IMR-90 (cell line): ENCODE measurements around the gene KRT79. TPM values are rescaled to one million over a fixed set of nuclear protein-coding genes. Genes with fewer than 3 reads are reported as not detected.

Experiments used
- ATAC-seq: fragments of 200-7000 bp; cut with Tn5 transposase; 2 replicates; pipeline ENCODE4 v1.9.1; 2020; ENCODE audit warnings: low read depth, mild to moderate bottlenecking, moderate library complexity
- BruUV-seq: library from RNA; stranded (reverse); fragments of 400-500 nt; replicated peaks from 2 replicates; lab custom pipeline; 2021; lab: Mats Ljungman, UMichigan
- CTCF ChIA-PET: fragments of 300-600 bp; formaldehyde crosslinking; extraction: SDS; loops from one replicate; lab custom pipeline; 2021; ENCODE audit warnings: antibody characterized with exemption; lab: Yijun Ruan, JAX
- POLR2A ChIA-PET: fragments of 300-600 bp; sonication (Branson Sonifier 250); formaldehyde crosslinking; loops from one replicate; lab custom pipeline; 2022; ENCODE audit warnings: antibody characterized with exemption; ENCODE audit not compliant: unreplicated experiment; lab: Charles Lee
- DNase-seq: peaks from one replicate; pipeline ENCODE4 v3.0.0; 2013
- H2AFZ ChIP-seq: replicated peaks from 2 replicates; pipeline ENCODE3; 2013; ENCODE audit warnings: low read length, mild to moderate bottlenecking; ENCODE audit not compliant: poor library complexity
- H2AK5ac ChIP-seq: 2 replicates; pipeline ENCODE4 v1.6.1; 2013; ENCODE audit warnings: low read depth, low read length, inconsistent platforms
- H2AK9ac ChIP-seq: replicated peaks from 2 replicates; pipeline ENCODE3; 2013; ENCODE audit warnings: mild to moderate bottlenecking, low read depth, low read length, moderate library complexity; ENCODE audit not compliant: poor library complexity
- H2BK120ac ChIP-seq: 2 replicates; pipeline ENCODE4 v1.6.1; 2013; ENCODE audit warnings: low read depth, low read length, inconsistent platforms
- H2BK15ac ChIP-seq: 3 replicates; pipeline ENCODE4 v1.6.1; 2013; ENCODE audit warnings: low read depth, low read length, inconsistent platforms
- H2BK20ac ChIP-seq: 2 replicates; pipeline ENCODE4 v1.6.1; 2013; ENCODE audit warnings: low read depth, mild to moderate bottlenecking, inconsistent platforms, low read length, moderate library complexity
- H2BK5ac ChIP-seq: 2 replicates; pipeline ENCODE4 v1.6.1; 2013; ENCODE audit warnings: mild to moderate bottlenecking, low read depth, low read length, inconsistent platforms; ENCODE audit not compliant: poor library complexity, severe bottlenecking
- H3K14ac ChIP-seq: replicated peaks from 2 replicates; pipeline ENCODE4 v1.6.1; 2013; ENCODE audit warnings: low read depth, low read length, inconsistent platforms
- H3K18ac ChIP-seq: 2 replicates; pipeline ENCODE4 v1.6.1; 2013; ENCODE audit warnings: low read depth, low read length, control low read depth
- H3K23ac ChIP-seq: 2 replicates; pipeline ENCODE4 v1.6.1; 2013; ENCODE audit warnings: low read depth, low read length, inconsistent platforms
- H3K27ac ChIP-seq: 2 replicates; pipeline ENCODE4 v1.5.1; 2013; ENCODE audit warnings: mild to moderate bottlenecking, control low read depth, low read length; ENCODE audit not compliant: insufficient read depth
- H3K27me3 ChIP-seq: 2 replicates; pipeline ENCODE4 v1.6.1; 2013; ENCODE audit warnings: low read length; ENCODE audit not compliant: control insufficient read depth, insufficient read depth
- H3K36me3 ChIP-seq: 2 replicates; pipeline ENCODE4 v1.6.1; 2013; ENCODE audit warnings: low read length, mixed read lengths; ENCODE audit not compliant: control insufficient read depth, insufficient read depth
- H3K4ac ChIP-seq: 2 replicates; pipeline ENCODE4 v1.6.1; 2013; ENCODE audit warnings: low read depth, low read length, inconsistent platforms
- H3K4me1 ChIP-seq: 2 replicates; pipeline ENCODE4 v1.6.1; 2013; ENCODE audit warnings: low read length, mixed read lengths; ENCODE audit not compliant: control insufficient read depth, insufficient read depth
- H3K4me2 ChIP-seq: 2 replicates; pipeline ENCODE4 v1.6.1; 2013; ENCODE audit warnings: low read depth, mild to moderate bottlenecking, control low read depth, low read length, moderate library complexity
- H3K4me3 ChIP-seq: 2 replicates; pipeline ENCODE4 v1.5.1; 2013; ENCODE audit warnings: low read depth, mild to moderate bottlenecking, control low read depth, low read length, moderate library complexity; ENCODE audit not compliant: insufficient read depth
- H3K56ac ChIP-seq: 2 replicates; pipeline ENCODE4 v1.6.1; 2013; ENCODE audit warnings: low read length, inconsistent platforms; ENCODE audit not compliant: insufficient read depth; ENCODE audit errors: extremely low read depth
- H3K79me1 ChIP-seq, 2 experiments: 2 replicates each; pipeline ENCODE4 v1.6.1; 2013; ENCODE audit warnings: low read length in 2 of 2, inconsistent platforms in 1 of 2, low read depth in 1 of 2
- H3K9ac ChIP-seq: 2 replicates; pipeline ENCODE4 v1.6.1; 2013; ENCODE audit warnings: low read depth, low read length, control low read depth
- H3K9me1 ChIP-seq: 2 replicates; pipeline ENCODE4 v1.6.1; 2013; ENCODE audit warnings: low read length, inconsistent platforms; ENCODE audit not compliant: insufficient read depth
- H3K9me3 ChIP-seq: 2 replicates; pipeline ENCODE4 v1.6.1; 2013; ENCODE audit warnings: low read length; ENCODE audit not compliant: control insufficient read depth, insufficient read depth
- H4K20me1 ChIP-seq: 2 replicates; pipeline ENCODE4 v1.6.1; 2013; ENCODE audit warnings: low read length, inconsistent platforms; ENCODE audit not compliant: insufficient read depth
- H4K5ac ChIP-seq: 2 replicates; pipeline ENCODE4 v1.6.1; 2013; ENCODE audit warnings: mild to moderate bottlenecking, low read depth, low read length, control low read depth
- H4K8ac ChIP-seq, 2 experiments: 2 replicates each; pipeline ENCODE4 v1.6.1; 2013; ENCODE audit warnings: low read depth in 2 of 2, low read length in 2 of 2, control low read depth in 1 of 2, inconsistent platforms in 1 of 2
- H4K91ac ChIP-seq: 2 replicates; pipeline ENCODE4 v1.6.1; 2013; ENCODE audit warnings: low read depth, low read length, inconsistent platforms; ENCODE audit not compliant: insufficient read depth
- BHLHE40 ChIP-seq: fragments of 150-350 bp; IDR thresholded peaks from 2 replicates; pipeline ENCODE4 v1.6.1; 2016; ENCODE audit warnings: mild to moderate bottlenecking, low read depth, low read length
- CTCF ChIP-seq: conservative IDR thresholded peaks from 2 replicates; pipeline ENCODE4 v1.5.1; 2012; ENCODE audit warnings: mild to moderate bottlenecking, low read depth, low read length, improper control_type of control experiment
- MAZ ChIP-seq: IDR thresholded peaks from 2 replicates; pipeline ENCODE4 v1.6.1; 2012; ENCODE audit warnings: low read depth, mild to moderate bottlenecking, low read length, improper control_type of control experiment, moderate library complexity, borderline replicate concordance
- NFE2L2 ChIP-seq: fragments of 150-350 bp; IDR thresholded peaks from 2 replicates; pipeline ENCODE4 v1.6.1; 2016; ENCODE audit warnings: low read depth, mild to moderate bottlenecking, low read length
- RFX5 ChIP-seq: IDR thresholded peaks from 2 replicates; pipeline ENCODE4 v1.8.0; 2012; ENCODE audit warnings: low read depth, mild to moderate bottlenecking, low read length, moderate library complexity
- USF2 ChIP-seq: fragments of 150-350 bp; IDR thresholded peaks from 2 replicates; pipeline ENCODE4 v1.6.1; 2017; ENCODE audit warnings: mild to moderate bottlenecking, antibody characterized with exemption, low read length, low read depth
- WGBS, 2 experiments: methylation state at CpG; one replicate each; pipeline versions ENCODE4 v1.1.5 to v1.1.7; 2013; ENCODE audit warnings: missing lambda C conversion rate in 2 of 2; ENCODE audit not compliant: insufficient read length in 1 of 2; ENCODE audit errors: extremely low coverage in 2 of 2; 5-methylcytosine and 5-hydroxymethylcytosine counted together
- dilution Hi-C: fragments of 300-500 bp; cut with HindIII; formaldehyde crosslinking; loops from one replicate; pipeline ENCODE4 v1.14.3; 2018; ENCODE audit warnings: low sequenced_read_pairs; ENCODE audit not compliant: unreplicated experiment
- in situ Hi-C: fragments of 300-500 bp; cut with MboI; formaldehyde crosslinking; loops from 3 replicates; pipeline ENCODE4 v1.14.3; 2019; ENCODE audit warnings: low sequenced_read_pairs, inconsistent platforms, mixed read lengths
- intact Hi-C: fragments of 100-400 bp; cut with micrococcal nuclease; formaldehyde crosslinking; loops from 2 replicates; pipeline ENCODE4 v1.10.0; 2022
- polyA plus RNA-seq, 3 experiments: library from polyadenylated mRNA; depleted of rRNA; stranded (reverse); fragments of >200 nt; gene quantifications; 2 replicates each; pipeline ENCODE4 v1.2.3, GENCODE V29; 2012; ENCODE audit warnings: low replicate concordance in 1 of 3
- total RNA-seq: library from RNA; depleted of rRNA; stranded (reverse); fragments of >200 nt; gene quantifications from 2 replicates; pipeline ENCODE4 v1.2.3, GENCODE V29; 2012

Gene KRT79
- total and polyA plus RNA-seq, 2 of the 4 experiments (the other 2 are of a cell fraction), result under 0.01 to 0.24 TPM

- H2BK120ac ChIP-seq, result no peak overlapping the region
- H3K36me3 ChIP-seq, result no peaks in the 10 kb centered on the region
- no peak overlapping the region for H3K23ac ChIP-seq
- no peaks in the 10 kb centered on the region for H3K79me1 ChIP-seq
- H3K18ac ChIP-seq, result no peak overlapping the region
- POLR2A ChIA-PET, result no interaction called here
- H4K8ac ChIP-seq, result no peak overlapping the region
- H2BK15ac ChIP-seq, result no peak overlapping the region
- TF ChIP-seq CTCF (no peak), MAZ (no peak), RFX5 (no peak), NFE2L2 (no peak), BHLHE40 (no peak), USF2 (no peak)
- no peak overlapping the region for H3K4ac ChIP-seq
- dilution Hi-C loops, result no loop called here
- H4K20me1 ChIP-seq, result no peaks in the 10 kb centered on the region
- BruUV-seq, result no TSS peak
- H3K27me3 ChIP-seq, result peaks cover 4% of the 10 kb centered on the region
- H3K4me3 ChIP-seq, result no peak overlapping the region
- no peak overlapping the region for H3K9ac ChIP-seq
- H3K9me3 ChIP-seq, result no peaks in the 10 kb centered on the region
- no peak overlapping the region for H2AK5ac ChIP-seq
- intact Hi-C loops, result no loop called here
- CTCF ChIA-PET, result interaction anchor here (0.6 kb wide), 1 partner anchor 13 kb away, joined by 3 read pairs; no protein-coding TSS in a partner anchor
- H2AFZ ChIP-seq, result no peak overlapping the region
- in situ Hi-C loops, result no loop called here
- no peak for DNase-seq
- no peak overlapping the region for H3K4me2 ChIP-seq
- no peak overlapping the region for H2BK5ac ChIP-seq
- H2BK20ac ChIP-seq, result no peak overlapping the region
- no peak overlapping the region for H4K5ac ChIP-seq
- no peak overlapping the region for H3K27ac ChIP-seq
- ATAC-seq, result no peak
- no peak overlapping the region for H3K56ac ChIP-seq
- no peaks in the 10 kb centered on the region; the same call in 1 of the 2 replicates for H3K9me1 ChIP-seq
- H3K14ac ChIP-seq, result no peak overlapping the region
- no peak overlapping the region for H2AK9ac ChIP-seq
- H4K91ac ChIP-seq, result no peak overlapping the region
- 0 out of 2 replicates have a peak, but pooled peaks cover 2% of the 10 kb centered on the region for H3K4me1 ChIP-seq
- WGBS, 2 experiments, result 73% methylated on average over 2 of the region's 8 CpGs; no CpG with 5 or more reads in 1 of the 2 experiments
Observed at GRCh38 chr12:52829986-52830770, 3.9 kb downstream of the KRT79 start.
